ENCODE measurements around the gene CLEC4M.

Gene CLEC4M

GRCh38 chr19:7818806-7819205 lies 55.8 kb downstream of the CLEC4M start:
- FAIRE-seq: no peak
